Ascending aorta (tissue), 2 donors: ENCODE data around the gene CADM3. TPM values are rescaled to one million over a fixed set of nuclear protein-coding genes. Genes with fewer than 3 reads are reported as not detected.

ENCODE experiments used
- DNase-seq, 2 donors: peaks; one replicate each; pipeline ENCODE4 v3.0.0-alpha.2; 2019; ENCODE audit warnings: low spot score in 2 of 2
- H3K27ac ChIP-seq, 2 donors: fragments of 200-600 bp; sonication (generic); one replicate each; pipeline ENCODE4 v1.5.1; 2016 to 2017; ENCODE audit warnings: mild to moderate bottlenecking in 1 of 2
- H3K27me3 ChIP-seq: fragments of 200-600 bp; sonication (generic); one replicate; pipeline ENCODE4 v1.5.1; 2017
- H3K36me3 ChIP-seq, 2 donors: fragments of 200-600 bp; sonication (generic); one replicate each; pipeline ENCODE4 v1.5.1; 2016
- H3K4me1 ChIP-seq, 2 donors: fragments of 200-600 bp; sonication (generic); one replicate each; pipeline ENCODE4 v1.5.1; 2016 to 2017; ENCODE audit warnings: mild to moderate bottlenecking in 1 of 2
- H3K4me3 ChIP-seq, 2 donors: fragments of 200-600 bp; sonication (generic); one replicate each; pipeline ENCODE4 v1.5.1; 2016 to 2017; ENCODE audit warnings: mild to moderate bottlenecking in 1 of 2
- H3K9me3 ChIP-seq, 2 donors: fragments of 200-600 bp; sonication (generic); one replicate each; pipeline ENCODE4 v1.5.1; 2016
- intact Hi-C: fragments of 100-400 bp; cut with DNase I; formaldehyde crosslinking; loops from one replicate; pipeline ENCODE4 v1.15.1; 2023
- total RNA-seq: library from RNA; depleted of rRNA; stranded (reverse); fragments of >200 nt; gene quantifications from one replicate; pipeline ENCODE4 v1.1.0, GENCODE V29; 2016
- TF ChIP-seq, protein P1 (sequence below), 3 experiments: fragments of 200-600 bp in 2 of 3; fragments of 450-650 bp in 1 of 3; sonication (generic) in 2 of 3; IDR thresholded peaks; one replicate each; pipeline ENCODE4 v1.5.1; 2016 to 2019; ENCODE audit warnings: antibody characterized with exemption in 3 of 3, mild to moderate bottlenecking in 1 of 3, moderate library complexity in 1 of 3

Gene CADM3
- total RNA-seq, 1 donor from 2014 or later = 7.0 TPM

DNA sequence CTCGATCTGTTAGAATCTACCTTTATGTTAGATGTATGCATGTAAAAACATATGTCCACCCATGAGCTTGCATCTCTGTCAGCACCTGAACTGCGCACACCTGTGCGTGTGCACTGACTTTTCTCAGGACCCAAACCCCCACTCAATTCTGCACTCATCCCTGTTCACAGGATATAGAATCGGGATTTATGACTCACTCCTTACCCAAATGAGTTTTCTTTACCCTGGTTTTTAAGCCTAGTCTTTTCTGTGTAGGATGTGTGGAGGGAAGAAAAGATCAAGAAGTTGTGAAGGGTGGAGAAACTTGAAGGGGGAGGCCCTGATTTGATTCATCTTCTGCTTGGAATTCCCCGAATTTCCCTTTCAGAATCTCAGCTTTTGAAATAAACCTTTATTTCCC lies 35.7 kb downstream of the CADM3 start:
- TF ChIP-seq, protein P1, sequence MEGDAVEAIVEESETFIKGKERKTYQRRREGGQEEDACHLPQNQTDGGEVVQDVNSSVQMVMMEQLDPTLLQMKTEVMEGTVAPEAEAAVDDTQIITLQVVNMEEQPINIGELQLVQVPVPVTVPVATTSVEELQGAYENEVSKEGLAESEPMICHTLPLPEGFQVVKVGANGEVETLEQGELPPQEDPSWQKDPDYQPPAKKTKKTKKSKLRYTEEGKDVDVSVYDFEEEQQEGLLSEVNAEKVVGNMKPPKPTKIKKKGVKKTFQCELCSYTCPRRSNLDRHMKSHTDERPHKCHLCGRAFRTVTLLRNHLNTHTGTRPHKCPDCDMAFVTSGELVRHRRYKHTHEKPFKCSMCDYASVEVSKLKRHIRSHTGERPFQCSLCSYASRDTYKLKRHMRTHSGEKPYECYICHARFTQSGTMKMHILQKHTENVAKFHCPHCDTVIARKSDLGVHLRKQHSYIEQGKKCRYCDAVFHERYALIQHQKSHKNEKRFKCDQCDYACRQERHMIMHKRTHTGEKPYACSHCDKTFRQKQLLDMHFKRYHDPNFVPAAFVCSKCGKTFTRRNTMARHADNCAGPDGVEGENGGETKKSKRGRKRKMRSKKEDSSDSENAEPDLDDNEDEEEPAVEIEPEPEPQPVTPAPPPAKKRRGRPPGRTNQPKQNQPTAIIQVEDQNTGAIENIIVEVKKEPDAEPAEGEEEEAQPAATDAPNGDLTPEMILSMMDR (IDR thresholded peaks at IDR 0.05) = no peak
- intact Hi-C loops = no loop called here
- DNase-seq = no peak
- no peaks in the 10 kb centered on the region for H3K27me3 ChIP-seq
- no peak overlapping the region for H3K4me3 ChIP-seq
- H3K36me3 ChIP-seq = no peaks in the 10 kb centered on the region
- H3K9me3 ChIP-seq = no peaks in the 10 kb centered on the region
- H3K4me1 ChIP-seq = no peaks in the 10 kb centered on the region
- H3K27ac ChIP-seq = no peak overlapping the region

DNA sequence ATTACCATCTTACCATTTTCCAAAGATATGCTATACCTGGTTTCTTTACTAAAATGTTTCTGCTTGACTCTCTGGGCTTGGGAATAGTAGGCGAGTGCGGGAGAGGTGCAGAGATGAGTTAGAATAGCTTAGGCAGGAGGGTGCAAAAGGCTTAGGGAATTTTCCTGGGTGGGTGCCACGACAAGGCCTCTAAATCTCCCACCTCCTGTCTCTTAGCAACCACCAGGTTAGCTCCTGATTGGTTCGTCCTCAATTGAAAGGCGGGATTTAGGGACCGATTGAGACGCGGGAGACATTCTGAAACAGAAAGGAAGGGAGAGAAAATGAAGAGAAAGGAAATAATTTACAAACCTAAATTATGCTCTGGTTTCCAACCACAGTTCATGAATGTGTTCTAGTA lies 36.4 kb downstream of the CADM3 start:
- no peak overlapping the region for H3K4me3 ChIP-seq
- TF ChIP-seq, protein P1 (IDR thresholded peaks at IDR 0.05) = no peak
- no peaks in the 10 kb centered on the region for H3K36me3 ChIP-seq
- intact Hi-C loops = no loop called here
- no peak for DNase-seq
- H3K4me1 ChIP-seq = no peaks in the 10 kb centered on the region
- H3K27me3 ChIP-seq = no peaks in the 10 kb centered on the region
- no peak overlapping the region for H3K27ac ChIP-seq
- H3K9me3 ChIP-seq = no peaks in the 10 kb centered on the region

DNA sequence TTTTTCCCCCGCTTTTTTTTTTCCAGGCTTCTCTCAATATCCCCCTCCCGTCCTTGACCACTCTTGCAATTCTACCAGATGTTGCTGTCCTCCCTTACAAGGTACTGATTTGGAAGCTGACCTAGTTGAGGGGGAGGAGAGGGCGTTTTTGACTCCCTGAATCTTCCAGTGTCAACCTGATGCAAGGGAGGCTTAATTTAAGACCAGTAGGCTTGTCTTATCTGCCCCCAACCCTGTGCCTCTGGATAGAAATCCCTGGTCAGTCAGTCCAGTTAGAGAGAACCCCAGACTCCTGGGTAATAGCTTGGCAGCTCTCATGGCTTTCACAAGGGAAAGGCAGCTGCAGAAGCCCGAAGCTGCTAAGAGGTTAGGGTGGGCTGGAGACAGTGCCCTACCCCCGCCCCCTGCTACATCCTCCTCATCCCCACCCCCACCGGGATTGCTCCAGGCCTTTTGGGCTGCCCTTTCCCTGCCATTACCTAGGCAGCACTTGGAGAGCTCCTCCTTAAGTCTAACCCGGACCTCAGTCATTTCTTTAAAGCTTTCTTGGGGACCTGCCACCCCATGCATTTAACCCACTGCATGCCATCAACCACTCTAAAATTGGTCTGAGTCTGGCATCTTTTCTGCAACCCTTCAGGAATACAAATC lies 36.9 kb downstream of the CADM3 start:
- Histone ChIP-seq H3K36me3 (no peaks in the 10 kb centered on the region), H3K4me3 (no peak overlapping the region), H3K27me3 (no peaks in the 10 kb centered on the region), H3K27ac (no peak overlapping the region), H3K9me3 (no peaks in the 10 kb centered on the region), H3K4me1 (no peaks in the 10 kb centered on the region)
- no peak for DNase-seq
- intact Hi-C loops = no loop called here
- TF ChIP-seq, protein P1 (IDR thresholded peaks at IDR 0.05) = no peak

DNA sequence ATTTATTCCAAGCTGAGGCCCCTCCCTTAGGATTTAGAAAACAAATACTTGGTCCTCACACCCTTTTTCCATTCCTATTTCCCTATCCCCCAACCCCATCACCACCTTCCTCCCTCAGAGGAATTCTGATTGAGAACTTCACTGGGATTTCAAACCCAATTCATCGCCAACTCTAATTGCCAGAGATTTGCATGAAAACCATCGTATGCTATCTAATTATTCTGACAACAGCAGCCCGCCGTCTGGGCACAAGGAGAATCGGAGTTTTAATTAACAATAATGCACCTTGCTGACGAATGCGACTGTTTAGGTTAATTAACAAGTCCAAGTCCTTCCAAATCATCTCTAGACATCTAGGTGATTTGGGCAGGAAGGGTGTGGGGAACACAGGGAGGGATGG lies 37.6 kb downstream of the CADM3 start:
- Histone ChIP-seq H3K27ac (no peak overlapping the region), H3K4me1 (no peaks in the 10 kb centered on the region), H3K36me3 (no peaks in the 10 kb centered on the region), H3K4me3 (no peak overlapping the region), H3K27me3 (no peaks in the 10 kb centered on the region), H3K9me3 (no peaks in the 10 kb centered on the region)
- DNase-seq = no peak
- TF ChIP-seq, protein P1 (IDR thresholded peaks at IDR 0.05) = no peak
- intact Hi-C loops = no loop called here

DNA sequence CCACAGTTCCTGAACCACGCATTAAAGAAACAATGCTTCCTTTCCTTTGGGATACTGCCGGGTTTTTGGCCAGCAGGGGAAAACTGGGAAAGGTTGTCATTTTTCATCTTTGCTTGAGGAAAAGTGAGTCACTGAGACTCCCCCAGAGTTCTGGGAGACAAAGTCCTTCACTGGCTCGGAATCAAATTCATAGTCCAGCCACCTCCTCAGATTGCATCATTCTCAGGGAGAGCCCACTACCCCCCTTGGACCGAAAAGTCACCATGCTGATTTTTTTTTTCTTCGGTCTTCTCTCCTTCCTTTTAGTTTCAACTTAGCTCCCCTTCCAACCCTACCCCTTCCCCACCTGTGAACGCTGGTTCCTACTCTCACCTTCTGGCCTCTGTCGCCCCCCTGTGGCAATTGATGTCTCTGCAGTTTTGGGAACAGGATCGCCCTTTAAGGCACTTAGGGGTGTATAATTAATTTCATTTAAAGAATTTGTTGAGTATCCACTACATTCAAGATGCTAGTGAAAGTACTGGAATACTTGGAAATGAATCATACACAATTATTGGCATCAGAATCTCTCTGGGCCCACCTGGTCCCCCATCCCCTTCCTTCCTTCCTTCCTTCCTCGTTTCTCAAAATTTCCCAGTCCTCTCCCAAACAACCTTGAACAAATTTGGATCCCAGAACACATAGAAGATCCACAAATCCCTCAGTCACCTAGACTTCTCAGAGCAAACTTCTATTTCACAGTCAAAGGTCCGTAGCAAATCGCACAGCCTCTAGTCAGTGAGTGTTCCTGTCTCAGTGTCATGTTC lies 40.1 kb downstream of the CADM3 start:
- H3K27me3 ChIP-seq = no peaks in the 10 kb centered on the region
- no peak overlapping the region for H3K4me3 ChIP-seq
- H3K36me3 ChIP-seq = no peaks in the 10 kb centered on the region
- no peaks in the 10 kb centered on the region for H3K4me1 ChIP-seq
- intact Hi-C loops = loop anchor here (1.0 kb wide), 1 partner anchor 50 kb away; no protein-coding TSS in a partner anchor
- no peak overlapping the region for H3K27ac ChIP-seq
- TF ChIP-seq, protein P1 (IDR thresholded peaks at IDR 0.05) = peak; percentile 6 to 64 (median 57)
- no peak for DNase-seq
- no peaks in the 10 kb centered on the region for H3K9me3 ChIP-seq
